Measurements from ENCODE around the gene PER2. TPM values are rescaled to one million over a fixed set of nuclear protein-coding genes. Genes with fewer than 3 reads are reported as not detected.

Gene PER2
- total RNA-seq, 2 experiments from 2014 or later: 14.6 to 17.6 TPM

DNA sequence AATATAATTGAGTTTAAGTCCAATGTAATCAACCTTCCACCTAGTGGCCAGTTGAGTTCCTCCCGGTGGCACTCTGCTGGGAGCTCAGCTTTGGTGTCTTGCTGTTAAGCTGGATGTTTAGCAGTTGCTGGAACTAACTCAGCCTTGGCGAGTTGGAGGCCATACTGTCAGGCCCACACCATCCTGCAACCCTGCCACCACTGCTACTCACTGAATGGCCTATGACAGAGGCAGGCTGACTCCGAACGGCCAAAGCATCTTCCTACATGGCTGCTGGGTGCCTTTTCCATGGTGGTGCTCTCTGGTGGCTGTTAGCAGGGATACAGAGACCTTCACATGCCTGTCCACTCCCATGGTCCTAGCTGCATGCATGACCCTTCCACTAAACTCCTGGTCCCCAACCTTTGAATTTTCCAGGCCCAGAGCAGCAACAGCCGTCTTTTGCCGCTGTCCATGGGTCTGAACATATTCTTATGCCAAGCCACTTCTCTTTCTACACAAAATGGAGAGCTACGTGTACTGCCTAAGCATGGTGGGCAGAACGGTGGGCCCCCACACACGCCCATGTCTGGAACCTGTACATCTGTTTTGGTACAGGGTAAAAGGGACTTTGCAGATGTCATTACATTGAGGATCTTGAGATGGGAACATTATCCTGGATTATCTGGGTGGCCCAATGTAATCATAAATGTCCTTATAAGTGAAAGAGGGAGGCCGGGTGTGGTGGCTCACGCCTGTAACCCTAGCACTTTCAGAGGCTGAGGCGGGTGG, 16.9 kb upstream of the PER2 start:
- Mint-ChIP-seq H3K9me3 (ENCODE audit: insufficient read depth) (no peaks in the 10 kb centered on the region), H3K4me3 (no peak overlapping the region), H3K36me3 (ENCODE audit: low read depth) (no peaks in the 10 kb centered on the region), H3K27me3 (ENCODE audit: low read depth) (peaks cover 10% of the 10 kb centered on the region), H3K4me1 (ENCODE audit: low read depth) (no peaks in the 10 kb centered on the region), H3K27ac (no peak overlapping the region)
- ChIA-PET CTCF (interaction anchor here (0.7 to 1.8 kb wide), 2 partner anchors 42 to 103 kb away, joined by 3 to 5 read pairs; no protein-coding TSS in a partner anchor), POLR2A (no interaction called here)
- no peak for DNase-seq
- no peak for ATAC-seq

DNA sequence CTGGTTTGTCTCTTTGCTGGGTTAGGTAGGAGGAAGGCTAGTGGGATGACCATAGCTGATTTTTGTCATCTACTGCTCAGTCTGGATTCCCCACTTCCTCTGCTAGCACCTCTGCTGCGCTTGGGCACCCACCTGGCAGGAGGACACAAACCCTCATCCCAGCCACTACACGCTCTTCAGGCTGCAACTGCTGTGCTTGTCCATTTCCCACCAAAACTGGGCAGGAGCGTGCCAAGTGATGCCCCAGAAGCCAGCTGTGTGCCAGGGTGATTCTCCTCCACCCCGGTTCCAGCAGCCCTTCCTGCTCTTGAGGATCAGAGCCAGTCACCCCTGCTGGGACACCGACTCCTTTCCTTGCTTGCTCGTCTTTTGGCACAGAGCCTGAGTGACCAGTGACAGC, 15.7 kb upstream of the PER2 start:
- Mint-ChIP-seq H3K4me3 (no peak overlapping the region), H3K9me3 (ENCODE audit: insufficient read depth) (no peaks in the 10 kb centered on the region), H3K36me3 (ENCODE audit: low read depth) (no peaks in the 10 kb centered on the region), H3K27me3 (ENCODE audit: low read depth) (peaks cover 10% of the 10 kb centered on the region), H3K4me1 (ENCODE audit: low read depth) (no peaks in the 10 kb centered on the region), H3K27ac (no peak overlapping the region)
- DNase-seq: no peak
- ChIA-PET CTCF (interaction anchor here (1.8 kb wide), 1 partner anchor 41 kb away, joined by 5 read pairs; no protein-coding TSS in a partner anchor), POLR2A (no interaction called here)
- no peak for ATAC-seq

DNA sequence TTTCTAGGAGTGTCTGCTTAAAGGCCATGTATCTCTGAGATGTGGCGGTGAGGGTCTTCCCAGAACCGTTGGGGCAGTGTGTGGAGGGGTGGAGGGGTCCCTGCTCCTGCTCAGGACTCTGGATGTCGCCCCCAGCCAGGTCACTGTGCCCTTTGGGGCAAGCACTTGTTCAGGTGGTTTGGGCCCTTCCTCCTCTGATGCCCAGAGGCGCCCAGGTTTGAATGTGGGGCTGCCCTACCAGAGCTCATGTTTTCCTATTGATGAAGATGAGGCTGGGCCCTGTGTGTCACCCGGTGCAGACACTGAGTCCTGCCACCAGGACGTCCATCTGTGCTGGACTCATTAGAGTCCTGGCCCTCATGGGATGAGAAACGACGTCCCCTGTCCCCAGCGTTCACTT, 14.3 kb upstream of the PER2 start:
- Mint-ChIP-seq H3K4me3 (no peak overlapping the region), H3K9me3 (ENCODE audit: insufficient read depth) (no peaks in the 10 kb centered on the region), H3K36me3 (ENCODE audit: low read depth) (no peaks in the 10 kb centered on the region), H3K27ac (no peak overlapping the region), H3K4me1 (ENCODE audit: low read depth) (no peaks in the 10 kb centered on the region), H3K27me3 (ENCODE audit: low read depth) (peaks cover 13% of the 10 kb centered on the region)
- ATAC-seq: no peak
- ChIA-PET POLR2A (no interaction called here), CTCF (no interaction called here)
- DNase-seq: no peak

DNA sequence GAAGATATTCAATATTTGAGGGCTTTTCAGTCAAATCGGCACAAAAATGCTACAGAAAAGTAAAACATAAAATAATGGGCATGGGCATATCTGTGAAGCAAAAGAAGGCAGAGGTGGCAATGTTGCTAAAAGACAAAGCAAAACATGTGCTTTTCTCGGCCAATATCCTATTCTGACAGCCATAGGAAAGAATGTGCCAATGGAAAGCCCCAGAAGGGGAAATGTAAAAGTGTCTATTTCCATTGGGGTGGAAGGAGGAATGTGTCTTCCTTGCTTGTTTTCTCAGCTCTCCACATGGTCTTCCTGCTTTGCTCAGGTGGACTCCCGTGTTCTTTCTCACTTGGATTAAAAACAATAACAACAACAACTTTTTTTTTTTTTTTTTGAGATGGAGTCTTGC, 13.7 kb upstream of the PER2 start:
- CTCF ChIA-PET: no interaction called here
- Mint-ChIP-seq H3K9me3 (ENCODE audit: insufficient read depth) (no peaks in the 10 kb centered on the region), H3K27ac (no peak overlapping the region), H3K36me3 (ENCODE audit: low read depth) (no peaks in the 10 kb centered on the region), H3K27me3 (ENCODE audit: low read depth) (peaks cover 13% of the 10 kb centered on the region), H3K4me1 (ENCODE audit: low read depth) (no peaks in the 10 kb centered on the region), H3K4me3 (no peak overlapping the region)
- ATAC-seq (no peak), DNase-seq (no peak)
- POLR2A ChIA-PET: no interaction called here

DNA sequence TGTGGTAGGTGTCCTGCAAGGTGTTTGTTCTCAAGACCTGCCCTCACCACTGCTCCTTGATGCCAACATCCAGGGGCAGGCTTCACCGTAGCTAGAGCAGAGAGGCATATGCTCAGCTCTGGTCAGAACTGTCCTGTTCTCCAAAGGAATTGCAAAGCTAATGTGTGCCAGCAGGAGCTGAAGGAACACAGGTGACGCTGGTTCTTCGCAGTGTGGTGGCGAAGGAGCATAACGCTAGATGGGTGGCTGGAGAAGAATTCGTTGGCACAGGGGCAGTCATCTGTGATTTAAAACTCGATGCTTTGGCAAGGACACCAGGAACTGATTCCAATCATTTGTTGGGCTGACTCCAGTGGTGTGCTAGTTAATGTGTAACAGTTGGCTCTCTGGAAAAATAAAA, 11.4 kb upstream of the PER2 start:
- CTCF ChIA-PET: interaction anchor here (1.1 to 1.6 kb wide), 2 partner anchors 11 to 37 kb away, joined by 3 to 4 read pairs; no protein-coding TSS in a partner anchor

DNA sequence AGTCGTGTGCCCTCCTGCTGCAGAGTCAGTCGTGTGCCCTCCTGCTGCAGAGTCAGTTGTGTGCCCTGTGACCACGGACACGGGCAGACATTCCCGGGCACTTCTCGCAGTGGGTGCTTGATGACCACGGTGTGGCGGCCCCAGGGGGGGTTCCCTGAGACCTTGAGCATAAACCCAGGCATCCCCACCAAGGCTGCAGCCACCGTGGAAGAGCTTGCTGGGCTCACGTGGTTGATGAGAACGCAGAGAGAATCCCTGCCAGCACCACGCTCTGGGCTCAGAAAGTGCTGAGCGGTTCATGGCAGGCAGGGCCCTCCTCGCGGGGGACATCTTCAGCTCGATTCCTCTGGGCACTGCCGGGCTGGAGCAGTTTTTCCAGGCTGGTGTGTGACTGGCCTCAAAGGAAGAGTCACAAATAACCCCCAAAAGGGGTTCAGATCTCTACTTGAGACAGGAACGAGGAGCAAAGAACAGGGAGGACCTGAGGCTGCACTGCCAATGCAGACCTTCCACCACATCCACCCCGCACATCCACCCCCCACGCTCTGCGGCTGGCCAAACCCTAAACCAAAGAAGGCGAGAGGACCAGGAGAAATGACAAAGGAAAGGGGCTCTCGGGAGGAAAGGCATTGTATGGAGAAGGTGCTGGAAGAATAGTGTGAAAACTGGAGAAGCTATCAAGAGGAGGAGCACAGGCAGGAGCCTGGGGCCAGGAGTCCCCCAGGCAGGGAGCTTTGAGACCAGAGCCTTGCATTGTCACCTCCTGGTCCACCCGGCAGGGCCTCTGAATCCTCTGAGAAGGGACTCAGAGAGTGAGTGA, 8.4 kb upstream of the PER2 start:
- ATAC-seq (no peak), DNase-seq (no peak)
- H3K27ac Mint-ChIP-seq: no peak overlapping the region
- H3K27me3 Mint-ChIP-seq (ENCODE audit: low read depth): peaks cover 16% of the 10 kb centered on the region
- CTCF ChIA-PET: no interaction called here
- no peaks in the 10 kb centered on the region for H3K36me3 Mint-ChIP-seq (ENCODE audit: low read depth)
- no peaks in the 10 kb centered on the region for H3K4me1 Mint-ChIP-seq (ENCODE audit: low read depth)
- no peak overlapping the region for H3K4me3 Mint-ChIP-seq
- H3K9me3 Mint-ChIP-seq (ENCODE audit: insufficient read depth): no peaks in the 10 kb centered on the region
- POLR2A ChIA-PET: no interaction called here

More for the DNA sequence above, 11.4 kb upstream of the PER2 start:
- ATAC-seq (no peak), DNase-seq (no peak)
- H3K36me3 Mint-ChIP-seq (ENCODE audit: low read depth): no peaks in the 10 kb centered on the region
- peaks cover 19% of the 10 kb centered on the region for H3K27me3 Mint-ChIP-seq (ENCODE audit: low read depth)
- no peaks in the 10 kb centered on the region for H3K9me3 Mint-ChIP-seq (ENCODE audit: insufficient read depth)
- H3K27ac Mint-ChIP-seq: no peak overlapping the region
- no peaks in the 10 kb centered on the region for H3K4me1 Mint-ChIP-seq (ENCODE audit: low read depth)
- POLR2A ChIA-PET: interaction anchor here (0.6 kb wide), 1 partner anchor 484 kb away, joined by 3 read pairs; no protein-coding TSS in a partner anchor
- H3K4me3 Mint-ChIP-seq: no peak overlapping the region

DNA sequence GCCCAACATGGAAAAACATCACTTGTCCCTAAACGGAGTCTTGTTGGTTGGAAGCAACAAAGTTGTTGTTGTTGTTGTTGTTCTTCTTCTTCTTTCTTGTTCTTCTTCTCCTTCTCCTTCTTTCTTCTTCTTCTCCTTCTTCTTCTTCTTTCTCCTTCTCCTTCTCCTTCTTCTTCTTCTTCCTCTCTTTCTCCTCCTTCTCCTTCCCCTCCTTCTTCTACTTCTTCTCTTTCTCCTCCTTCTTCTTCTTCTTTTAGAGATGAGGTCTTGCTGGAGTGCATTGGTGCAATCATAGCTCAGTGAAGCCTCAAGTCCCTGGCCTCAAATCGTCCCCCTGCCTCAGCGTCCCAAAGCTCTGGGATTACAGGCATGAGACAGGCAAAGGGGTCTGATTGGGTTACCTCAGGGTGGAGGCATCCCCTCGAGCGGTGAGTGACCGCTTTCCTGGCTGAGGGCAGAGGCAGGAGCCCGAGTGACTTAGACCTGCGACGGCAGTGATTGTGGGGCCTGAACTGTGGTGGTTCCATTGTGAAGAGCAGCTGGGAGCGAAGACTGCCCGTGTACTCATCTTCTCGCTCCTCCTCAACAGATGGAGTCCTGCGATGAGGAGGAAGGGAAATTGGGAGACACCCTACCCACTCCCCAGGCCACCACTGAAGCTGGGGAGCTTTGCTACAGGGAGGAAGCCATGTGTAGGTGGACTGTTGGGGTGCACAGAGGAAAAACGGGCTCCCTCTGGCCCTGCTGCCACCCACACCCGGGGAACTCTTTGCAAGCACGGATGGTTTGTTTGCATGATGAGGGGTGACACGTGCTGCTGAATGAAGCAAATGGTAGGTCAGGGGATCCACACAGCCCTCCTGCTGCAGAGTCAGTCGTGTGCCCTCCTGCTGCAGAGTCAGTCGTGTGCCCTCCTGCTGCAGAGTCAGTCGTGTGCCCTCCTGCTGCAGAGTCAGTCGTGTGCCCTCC, 7.0 kb upstream of the PER2 start:
- Mint-ChIP-seq H3K27me3 (ENCODE audit: low read depth) (peaks cover 12% of the 10 kb centered on the region), H3K9me3 (ENCODE audit: insufficient read depth) (no peaks in the 10 kb centered on the region), H3K4me1 (ENCODE audit: low read depth) (peaks cover 3% of the 10 kb centered on the region), H3K36me3 (ENCODE audit: low read depth) (no peaks in the 10 kb centered on the region), H3K27ac (no peak overlapping the region), H3K4me3 (no peak overlapping the region)
- POLR2A ChIA-PET: no interaction called here
- ATAC-seq: no peak
- CTCF ChIA-PET: no interaction called here
- no peak for DNase-seq

DNA sequence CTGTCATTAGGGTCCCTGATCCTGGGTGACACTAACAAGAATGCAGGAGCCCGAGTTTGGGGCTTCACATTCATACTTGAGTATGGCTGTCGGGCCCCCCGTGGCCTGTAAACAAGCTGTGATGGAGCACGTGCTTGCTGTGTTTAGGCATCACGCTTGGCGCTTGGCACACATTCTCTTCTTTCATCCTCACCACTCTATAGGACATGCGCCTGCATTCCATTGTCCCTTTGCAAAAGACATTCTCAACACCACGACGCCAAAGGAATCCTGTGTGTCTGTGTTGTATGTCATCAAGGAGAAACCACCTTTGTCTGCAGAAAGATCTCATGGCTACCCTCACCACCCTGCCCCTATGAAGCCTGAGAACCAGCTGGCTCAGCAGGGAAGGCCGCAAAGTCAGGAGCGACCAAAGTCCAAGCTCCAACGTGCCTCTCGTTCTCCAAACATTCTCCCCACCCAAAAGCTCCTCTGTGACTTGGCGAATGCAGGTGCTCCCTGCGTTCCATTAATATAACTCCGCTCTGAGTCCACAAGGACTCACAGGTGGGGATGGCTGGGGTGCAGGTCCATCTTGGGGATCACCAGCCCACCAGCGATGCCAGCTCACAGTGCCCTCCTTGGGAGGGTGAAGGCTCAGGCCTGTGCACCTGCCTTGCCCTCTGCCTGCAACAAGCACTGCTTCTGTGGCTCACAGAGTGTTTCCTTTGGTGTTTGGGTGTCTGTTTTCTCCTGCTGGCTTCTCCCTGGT, 6.2 kb upstream of the PER2 start:
- POLR2A ChIA-PET: no interaction called here
- DNase-seq (no peak), ATAC-seq (no peak)
- H3K4me1 Mint-ChIP-seq (ENCODE audit: low read depth): peaks cover 11% of the 10 kb centered on the region
- H3K4me3 Mint-ChIP-seq: no peak overlapping the region
- no peaks in the 10 kb centered on the region for H3K9me3 Mint-ChIP-seq (ENCODE audit: insufficient read depth)
- peaks cover 12% of the 10 kb centered on the region for H3K27me3 Mint-ChIP-seq (ENCODE audit: low read depth)
- no peaks in the 10 kb centered on the region for H3K36me3 Mint-ChIP-seq (ENCODE audit: low read depth)
- CTCF ChIA-PET: no interaction called here
- H3K27ac Mint-ChIP-seq: no peak overlapping the region

DNA sequence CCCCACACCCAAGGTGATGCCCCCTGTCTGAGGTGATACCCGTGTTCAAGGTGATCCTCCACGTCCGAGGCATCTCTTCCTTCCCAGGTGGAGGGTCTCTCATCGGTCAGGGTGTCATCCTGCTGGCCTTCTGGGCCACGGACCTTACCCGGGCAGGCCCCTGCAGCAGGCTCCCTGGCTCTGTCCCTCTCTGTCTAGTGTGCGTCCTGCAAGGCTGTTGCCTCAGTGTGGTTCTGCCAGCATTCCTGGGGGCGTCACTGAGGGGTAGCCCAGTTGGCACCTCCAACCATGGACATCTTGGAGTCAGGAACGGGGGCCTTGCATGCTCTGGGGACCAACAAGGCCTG, 5.6 kb upstream of the PER2 start:
- no peak for ATAC-seq
- ChIA-PET POLR2A (no interaction called here), CTCF (no interaction called here)
- Mint-ChIP-seq H3K4me1 (ENCODE audit: low read depth) (peaks cover 16% of the 10 kb centered on the region), H3K27ac (no peak overlapping the region), H3K4me3 (no peak overlapping the region), H3K36me3 (ENCODE audit: low read depth) (no peaks in the 10 kb centered on the region), H3K9me3 (ENCODE audit: insufficient read depth) (no peaks in the 10 kb centered on the region), H3K27me3 (ENCODE audit: low read depth) (peaks cover 12% of the 10 kb centered on the region)
- no peak for DNase-seq

DNA sequence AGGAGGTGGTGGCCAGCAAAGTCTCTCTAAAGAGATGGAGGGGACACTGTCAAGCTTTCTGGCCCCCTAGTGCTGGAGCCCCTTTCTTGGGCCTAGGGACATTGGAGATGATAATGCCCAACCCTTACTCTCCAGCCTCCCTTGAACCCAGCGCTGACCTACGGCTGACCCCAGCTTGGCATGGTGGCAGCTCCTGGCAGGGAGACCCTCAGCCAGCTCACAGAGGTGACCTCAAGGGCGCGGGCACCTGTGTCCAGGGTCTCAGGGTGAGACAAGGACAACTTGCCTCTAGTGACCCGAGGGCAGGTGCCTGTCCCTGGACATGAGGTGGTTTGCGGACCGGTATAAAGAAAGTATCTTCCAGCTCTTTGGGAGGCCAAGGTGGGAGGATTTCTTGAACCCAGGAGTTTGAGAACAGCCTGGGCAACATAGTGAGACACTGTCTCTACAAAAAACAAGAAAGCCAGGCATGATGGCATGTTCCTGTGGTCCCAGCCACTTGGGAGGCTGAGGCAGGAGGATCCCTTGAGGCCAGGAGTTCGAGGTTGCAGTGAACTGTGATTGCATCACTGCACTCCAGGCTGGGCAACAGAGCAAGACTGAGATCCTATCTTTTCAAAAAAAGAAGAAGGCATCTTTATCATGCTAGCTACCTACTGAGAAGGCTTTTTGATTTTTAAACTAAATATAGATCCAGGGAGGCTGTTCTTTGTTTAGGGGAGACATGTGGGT, 3.3 kb upstream of the PER2 start:
- POLR2A ChIA-PET: no interaction called here
- Mint-ChIP-seq H3K9me3 (ENCODE audit: insufficient read depth) (no peaks in the 10 kb centered on the region), H3K36me3 (ENCODE audit: low read depth) (no peaks in the 10 kb centered on the region), H3K4me1 (ENCODE audit: low read depth) (peaks cover 26% of the 10 kb centered on the region), H3K4me3 (no peak overlapping the region), H3K27me3 (ENCODE audit: low read depth) (peaks cover 9% of the 10 kb centered on the region), H3K27ac (no peak overlapping the region)
- ATAC-seq (no peak), DNase-seq (no peak)
- CTCF ChIA-PET: interaction anchor here (1.1 kb wide), 2 partner anchors 19 to 29 kb away, joined by 3 read pairs; no protein-coding TSS in a partner anchor

All from activated CD8-positive, alpha-beta T cell treated with anti-CD3 and anti-CD28 coated beads, Interleukin-2, amount 10 ng/mL, durations not matched to agents 7 days and 5 days (primary cell).